Neuron (in vitro differentiated cells): ENCODE data around the gene RGPD4.
"Not testable (repeated sequence)": the region's sequence is repeated elsewhere in the genome, so short reads cannot be mapped to it uniquely, and the experiment has no call there.

Experiments used
- H2AFZ ChIP-seq: one replicate; pipeline ENCODE4 v1.6.1; 2013; ENCODE audit warnings: low read depth, mild to moderate bottlenecking, inconsistent platforms, low read length, moderate library complexity
- H3K27me3 ChIP-seq: one replicate; pipeline ENCODE4 v1.6.1; 2013; ENCODE audit warnings: low read length; ENCODE audit not compliant: insufficient read depth
- H3K36me3 ChIP-seq: one replicate; pipeline ENCODE4 v1.6.1; 2013; ENCODE audit warnings: low read length; ENCODE audit not compliant: insufficient read depth
- H3K4me1 ChIP-seq: one replicate; pipeline ENCODE4 v1.6.1; 2013; ENCODE audit warnings: low read length; ENCODE audit not compliant: insufficient read depth
- H3K4me3 ChIP-seq: 2 replicates; pipeline ENCODE4 v1.5.1; 2013; ENCODE audit warnings: mild to moderate bottlenecking, low read length, moderate library complexity
- H3K9me3 ChIP-seq: one replicate; pipeline ENCODE4 v1.6.1; 2013; ENCODE audit warnings: low read length

Gene RGPD4

GRCh38 chr2:107826749-107827148, at the start of gene RGPD4:
Gene RGPD4, plus strand, starts transcription at chr2:107826892. Its CDS starts 122 bp downstream, at chr2:107827014.
- H3K9me3 ChIP-seq, H3K27me3 ChIP-seq, H2AFZ ChIP-seq, H3K36me3 ChIP-seq, H3K4me1 ChIP-seq, H3K4me3 ChIP-seq: not testable (repeated sequence)

DNA sequence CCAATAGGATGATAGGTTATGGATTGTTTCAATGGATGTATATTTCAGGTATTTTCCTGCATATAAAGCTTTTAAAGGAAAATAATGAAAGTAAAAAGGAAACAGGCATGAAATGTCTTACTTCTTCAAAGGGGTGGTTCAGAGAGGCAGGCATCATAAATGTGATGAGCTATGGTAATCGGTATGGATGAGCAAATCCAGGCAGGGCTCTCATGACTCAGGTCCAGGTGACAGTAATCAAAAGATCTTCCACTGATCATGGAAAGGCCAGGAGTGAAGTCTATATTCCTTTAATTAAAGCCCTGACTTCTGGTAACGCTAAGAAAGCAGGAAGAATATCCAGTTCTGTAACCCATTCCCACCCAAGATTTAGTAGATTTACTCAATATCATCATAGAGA, 48.7 kb upstream of the RGPD4 start:
- H3K4me3 ChIP-seq: no peak overlapping the region
- no peaks in the 10 kb centered on the region for H3K9me3 ChIP-seq
- no peaks in the 10 kb centered on the region for H3K27me3 ChIP-seq
- no peaks in the 10 kb centered on the region for H3K4me1 ChIP-seq
- H3K36me3 ChIP-seq: no peaks in the 10 kb centered on the region
- no peak overlapping the region for H2AFZ ChIP-seq

DNA sequence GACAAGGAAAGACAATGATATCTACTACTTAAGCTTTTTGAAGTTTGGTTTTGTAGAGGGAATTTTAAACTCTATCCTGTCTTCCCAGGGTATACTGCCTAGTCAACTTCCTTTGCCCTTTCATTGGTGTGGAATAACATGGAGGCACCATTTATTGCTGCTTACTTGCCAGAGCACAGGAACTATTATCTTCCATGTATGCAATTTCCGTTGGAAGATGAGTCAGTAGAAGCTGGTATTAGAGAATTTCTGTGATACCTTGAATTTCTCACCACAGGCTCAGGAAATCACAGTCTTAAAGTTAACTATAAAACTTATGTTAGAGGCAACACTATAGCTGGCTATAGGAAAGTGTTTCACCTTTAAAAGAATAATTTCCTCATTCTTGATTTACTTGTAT, 40.9 kb upstream of the RGPD4 start:
- no peaks in the 10 kb centered on the region for H3K4me1 ChIP-seq
- no peaks in the 10 kb centered on the region for H3K9me3 ChIP-seq
- no peak overlapping the region for H3K4me3 ChIP-seq
- H3K27me3 ChIP-seq: no peaks in the 10 kb centered on the region
- no peaks in the 10 kb centered on the region for H3K36me3 ChIP-seq
- H2AFZ ChIP-seq: no peak overlapping the region

DNA sequence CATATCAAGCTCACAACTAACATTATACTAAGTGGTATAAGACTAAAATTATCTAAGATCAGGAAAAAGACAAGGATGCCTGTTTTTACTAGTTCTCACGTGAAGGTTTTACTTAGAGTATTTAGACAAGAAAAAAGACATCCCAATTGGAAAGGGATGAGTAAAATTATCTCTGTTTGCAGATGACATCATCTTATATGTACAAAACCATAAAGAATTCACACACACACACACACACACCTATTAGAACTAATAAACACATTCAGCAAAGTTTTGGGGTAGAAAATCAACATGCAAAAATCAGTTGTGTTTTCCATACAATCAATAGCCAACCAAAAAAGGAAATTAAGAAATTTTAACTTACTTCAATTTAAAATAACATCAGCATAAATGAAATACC, 35.9 kb upstream of the RGPD4 start:
- Histone ChIP-seq H2AFZ (no peak overlapping the region), H3K36me3 (no peaks in the 10 kb centered on the region), H3K9me3 (no peaks in the 10 kb centered on the region), H3K4me3 (no peak overlapping the region), H3K4me1 (no peaks in the 10 kb centered on the region), H3K27me3 (no peaks in the 10 kb centered on the region)

- Histone ChIP-seq H3K4me1 (no peaks in the 10 kb centered on the region), H3K27me3 (no peaks in the 10 kb centered on the region), H3K36me3 (no peaks in the 10 kb centered on the region), H3K4me3 (no peak overlapping the region), H3K9me3 (no peaks in the 10 kb centered on the region), H2AFZ (no peak overlapping the region)
Observed at GRCh38 chr2:107801498-107801897, 25.2 kb upstream of the RGPD4 start.

- Histone ChIP-seq H3K4me3 (no peak overlapping the region), H2AFZ (no peak overlapping the region), H3K9me3 (no peaks in the 10 kb centered on the region), H3K27me3 (no peaks in the 10 kb centered on the region), H3K4me1 (no peaks in the 10 kb centered on the region), H3K36me3 (no peaks in the 10 kb centered on the region)
Observed at GRCh38 chr2:107804608-107805498, 21.8 kb upstream of the RGPD4 start.

- H3K27me3 ChIP-seq: no peaks in the 10 kb centered on the region
- H3K4me1 ChIP-seq: no peaks in the 10 kb centered on the region
- H2AFZ ChIP-seq: no peak overlapping the region
- no peaks in the 10 kb centered on the region for H3K9me3 ChIP-seq
- H3K36me3 ChIP-seq: no peaks in the 10 kb centered on the region
- H3K4me3 ChIP-seq: no peak overlapping the region
Observed at GRCh38 chr2:107806901-107807300, 19.8 kb upstream of the RGPD4 start.

GRCh38 chr2:107807988-107808387, 18.7 kb upstream of the RGPD4 start:
- Histone ChIP-seq H2AFZ (no peak overlapping the region), H3K27me3 (no peaks in the 10 kb centered on the region), H3K36me3 (no peaks in the 10 kb centered on the region), H3K4me1 (no peaks in the 10 kb centered on the region), H3K9me3 (no peaks in the 10 kb centered on the region), H3K4me3 (no peak overlapping the region)

GRCh38 chr2:107808959-107809358, 17.7 kb upstream of the RGPD4 start:
- H3K36me3 ChIP-seq: no peaks in the 10 kb centered on the region
- no peaks in the 10 kb centered on the region for H3K27me3 ChIP-seq
- no peak overlapping the region for H3K4me3 ChIP-seq
- H3K9me3 ChIP-seq: no peaks in the 10 kb centered on the region
- no peak overlapping the region for H2AFZ ChIP-seq
- H3K4me1 ChIP-seq: no peaks in the 10 kb centered on the region

- H3K9me3 ChIP-seq: no peaks in the 10 kb centered on the region
- H3K4me3 ChIP-seq: no peak overlapping the region
- H2AFZ ChIP-seq: no peak overlapping the region
- no peaks in the 10 kb centered on the region for H3K36me3 ChIP-seq
- H3K4me1 ChIP-seq: no peaks in the 10 kb centered on the region
- H3K27me3 ChIP-seq: no peaks in the 10 kb centered on the region
Observed at GRCh38 chr2:107809835-107810234, 16.9 kb upstream of the RGPD4 start.

- Histone ChIP-seq H3K4me3 (no peak overlapping the region), H3K9me3 (no peaks in the 10 kb centered on the region)
Observed at GRCh38 chr2:107810734-107811133, 16.0 kb upstream of the RGPD4 start.

DNA sequence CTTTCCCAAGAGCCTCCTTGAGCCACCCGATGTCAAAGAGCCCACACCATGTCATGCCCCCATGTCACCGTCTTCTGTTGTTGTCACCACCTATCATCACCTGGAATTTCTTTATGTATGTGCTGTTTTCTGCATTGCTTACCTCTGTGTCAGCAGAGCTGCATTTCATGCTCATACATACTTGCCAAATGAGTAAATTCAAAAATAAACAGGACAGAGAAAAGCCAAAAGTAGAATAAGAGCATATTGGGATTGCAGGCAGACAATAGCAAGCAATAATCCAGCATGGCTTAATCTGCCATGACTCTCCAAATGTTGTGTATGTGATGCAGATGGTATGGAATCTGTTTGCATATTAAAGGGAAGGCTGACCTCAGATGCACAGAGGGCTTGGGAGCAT, 15.3 kb upstream of the RGPD4 start:
- Histone ChIP-seq H3K4me1 (no peaks in the 10 kb centered on the region), H3K27me3 (no peaks in the 10 kb centered on the region), H2AFZ (no peak overlapping the region), H3K36me3 (no peaks in the 10 kb centered on the region), H3K4me3 (no peak overlapping the region), H3K9me3 (no peaks in the 10 kb centered on the region)

More at GRCh38 chr2:107810734-107811133, 16.0 kb upstream of the RGPD4 start:
- no peaks in the 10 kb centered on the region for H3K4me1 ChIP-seq
- H2AFZ ChIP-seq: no peak overlapping the region
- no peaks in the 10 kb centered on the region for H3K27me3 ChIP-seq
- no peaks in the 10 kb centered on the region for H3K36me3 ChIP-seq

GRCh38 chr2:107812006-107812405, 14.7 kb upstream of the RGPD4 start:
- Histone ChIP-seq H2AFZ (no peak overlapping the region), H3K4me3 (no peak overlapping the region), H3K36me3 (no peaks in the 10 kb centered on the region), H3K4me1 (no peaks in the 10 kb centered on the region), H3K9me3 (no peaks in the 10 kb centered on the region), H3K27me3 (no peaks in the 10 kb centered on the region)

DNA sequence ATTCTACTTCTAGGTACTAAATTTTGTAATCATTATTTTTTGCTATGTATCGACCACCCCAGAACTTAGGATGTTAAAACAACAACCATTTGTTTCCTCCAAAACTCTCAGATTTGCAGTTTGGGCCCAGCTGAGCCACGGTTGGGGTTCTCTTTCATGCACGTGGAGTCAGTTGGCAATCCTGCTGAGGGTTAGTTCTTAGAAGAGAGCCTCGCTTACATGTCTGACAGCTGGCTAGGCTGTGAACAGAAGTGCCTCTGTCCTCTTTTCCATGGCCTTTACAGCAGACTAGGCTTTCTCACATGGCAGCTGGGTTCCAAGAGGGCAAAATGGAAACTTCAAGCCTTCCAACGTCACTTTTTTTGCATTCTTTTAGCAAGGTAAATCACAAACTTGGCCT, 9.3 kb upstream of the RGPD4 start:
- Histone ChIP-seq H3K4me3 (no peak overlapping the region), H2AFZ (no peak overlapping the region), H3K27me3 (no peaks in the 10 kb centered on the region), H3K4me1 (no peaks in the 10 kb centered on the region), H3K9me3 (no peaks in the 10 kb centered on the region), H3K36me3 (no peaks in the 10 kb centered on the region)
